Measurements from ENCODE around the gene CELA2A.

GRCh38 chr1:15412175-15412800 is 44.2 kb upstream of the CELA2A start:
- TF ChIP-seq POLR2A (IDR thresholded peaks at IDR 0.05; ENCODE audit: low read depth, low read length), result no peak
- TF ChIP-seq PAX5 (IDR thresholded peaks at IDR 0.05; ENCODE audit: insufficient read depth, low read length, severe bottlenecking), result no peak
- no peak for TF ChIP-seq POLR2AphosphoS5 (IDR thresholded peaks at IDR 0.05; ENCODE audit: low read depth, low read length)
- TF ChIP-seq TAF1 (IDR thresholded peaks at IDR 0.05; ENCODE audit: low read depth, low read length), result no peak
- TF ChIP-seq SPI1 (IDR thresholded peaks at IDR 0.05; ENCODE audit: low read depth, low read length), result no peak
